ENCODE data around the gene FAM171A2.
"Not testable (repeated sequence)": the region's sequence is repeated elsewhere in the genome, so short reads cannot be mapped to it uniquely, and the experiment has no call there.

FAM171A2 gene

DNA sequence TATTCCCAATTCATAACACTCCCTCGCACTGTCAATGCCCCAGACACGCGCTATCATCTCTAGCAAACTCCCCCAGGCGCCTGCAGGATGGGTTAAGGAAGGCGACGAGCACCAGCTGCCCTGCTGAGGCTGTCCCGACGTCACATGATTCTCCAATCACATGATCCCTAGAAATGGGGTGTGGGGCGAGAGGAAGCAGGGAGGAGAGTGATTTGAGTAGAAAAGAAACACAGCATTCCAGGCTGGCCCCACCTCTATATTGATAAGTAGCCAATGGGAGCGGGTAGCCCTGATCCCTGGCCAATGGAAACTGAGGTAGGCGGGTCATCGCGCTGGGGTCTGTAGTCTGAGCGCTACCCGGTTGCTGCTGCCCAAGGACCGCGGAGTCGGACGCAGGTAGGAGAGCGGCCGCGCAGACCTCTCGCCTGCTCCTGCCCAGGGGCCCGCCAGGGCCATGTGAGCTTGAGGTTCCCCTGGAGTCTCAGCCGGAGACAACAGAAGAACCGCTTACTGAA, 18.7 kb downstream of the FAM171A2 start, which contains the start of gene GRN:
Gene GRN, plus strand, starts transcription at position 364 of the 515 bp plus-strand sequence. CDS start 3,863 bp downstream, outside the sequence.
- DNase-seq, result peak; percentile 97

DNA sequence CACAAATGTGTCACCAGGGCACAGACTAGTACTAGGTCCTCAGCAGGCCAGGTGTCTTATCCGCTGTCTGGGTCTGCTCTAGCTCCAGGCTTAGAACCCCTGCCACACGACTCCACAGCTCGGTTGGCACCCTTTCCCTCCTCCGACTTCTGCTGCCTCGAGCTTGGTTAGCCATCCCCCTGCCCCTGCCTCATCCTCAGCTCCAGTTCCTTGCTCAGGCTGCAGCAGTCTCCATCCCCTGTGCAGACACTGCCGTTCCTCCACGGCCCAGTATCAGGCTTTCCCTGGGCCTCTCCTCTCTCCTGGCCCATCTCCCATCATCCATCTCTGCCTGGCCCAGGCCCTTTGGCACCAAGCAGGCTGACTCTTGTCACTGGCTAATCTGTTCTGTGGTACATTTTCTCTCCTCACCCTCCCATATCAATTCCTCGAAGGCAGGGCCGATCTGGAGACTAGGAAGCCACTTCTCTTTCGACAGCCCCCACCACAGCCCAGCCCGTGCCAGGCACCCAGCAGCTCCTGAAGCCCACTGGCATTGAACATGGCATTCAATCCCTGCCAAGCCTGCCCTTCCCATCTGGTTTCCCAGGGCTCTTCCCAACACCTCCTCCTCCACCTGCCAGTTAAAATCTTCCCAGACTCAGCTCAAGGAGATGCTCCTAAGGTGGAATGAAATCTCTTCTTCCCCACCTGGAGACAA, 20.0 kb downstream of the FAM171A2 start:
- DNase-seq, result no peak

DNA sequence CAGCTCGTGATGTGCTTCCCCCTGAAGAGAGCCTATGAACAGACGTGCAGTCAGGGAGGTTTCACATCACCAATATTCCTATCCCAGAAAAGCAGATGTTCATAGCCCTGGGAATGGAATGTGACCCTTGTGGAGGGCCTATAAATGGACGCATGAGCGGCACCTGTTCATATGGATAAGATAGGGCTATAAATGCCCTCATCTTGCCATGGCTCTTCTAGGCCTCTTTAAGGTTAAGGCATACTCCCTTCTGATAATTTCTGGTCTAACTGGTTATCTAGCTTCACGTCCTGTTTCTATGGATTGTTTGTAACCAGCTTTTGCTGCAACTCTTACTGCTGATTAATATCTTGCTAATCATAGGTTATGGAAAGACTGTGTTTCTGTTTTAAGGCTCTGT, 23.1 kb downstream of the FAM171A2 start:
- not testable (repeated sequence) for DNase-seq

DNA sequence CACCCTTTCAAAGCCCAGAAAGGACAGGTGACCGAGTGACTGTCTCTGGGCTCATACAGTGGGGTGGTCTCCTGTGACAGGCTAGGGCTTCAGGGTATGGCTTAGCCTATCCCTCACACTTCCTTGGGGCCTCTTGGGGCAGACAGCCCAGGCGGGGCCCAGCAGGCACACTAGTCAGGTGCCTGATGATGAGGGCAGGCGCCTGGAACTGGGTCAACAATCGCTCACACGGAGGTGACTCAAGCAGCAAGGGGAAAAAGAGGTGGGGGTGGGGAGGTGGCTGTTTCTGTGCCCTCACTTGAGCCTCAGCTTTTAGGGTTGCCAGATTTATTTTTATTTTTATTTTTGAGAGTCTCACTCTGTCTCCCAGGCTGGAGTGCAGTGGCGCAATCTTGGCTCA, 25.0 kb downstream of the FAM171A2 start:
- no peak for DNase-seq

DNA sequence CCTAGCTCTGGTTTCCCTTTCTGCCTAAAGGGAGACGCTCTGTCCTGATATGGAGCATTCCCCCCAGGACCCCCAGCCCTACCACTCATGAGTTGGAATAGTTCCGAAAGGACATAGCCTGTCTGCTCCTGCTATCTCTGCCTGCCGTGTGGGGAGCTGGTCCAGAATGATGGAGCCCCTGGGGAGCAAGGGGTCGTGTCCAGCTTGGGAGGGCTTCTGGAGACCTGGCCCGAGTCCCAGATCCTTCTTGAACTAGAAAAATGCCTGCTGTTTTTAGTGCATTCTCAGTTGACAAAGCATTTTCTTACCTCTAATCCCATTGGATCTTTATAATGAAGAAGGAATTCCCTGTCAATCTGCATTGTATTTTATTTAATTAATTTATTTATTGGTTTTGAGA, 27.7 kb downstream of the FAM171A2 start:
- no peak for DNase-seq

DNA sequence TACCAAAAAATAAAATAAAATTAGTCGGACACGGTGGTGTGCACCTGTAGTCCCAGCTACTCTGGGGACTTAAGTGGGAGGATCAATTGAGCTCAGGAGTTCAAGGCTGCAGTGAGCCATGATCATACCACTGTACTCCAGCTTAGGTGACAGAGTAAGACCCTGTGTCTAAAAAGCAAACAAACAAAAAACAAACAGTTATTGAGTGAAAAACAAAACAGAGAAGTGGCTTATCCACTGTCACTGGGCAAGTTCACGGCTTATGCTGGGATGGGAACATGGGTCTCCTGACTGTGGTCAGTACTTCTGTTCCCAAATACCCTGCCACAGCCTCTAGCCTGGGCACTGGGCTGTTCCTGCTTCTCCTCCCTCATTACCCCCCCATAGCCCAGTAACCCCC, 28.1 kb downstream of the FAM171A2 start:
- DNase-seq, result no peak

DNA sequence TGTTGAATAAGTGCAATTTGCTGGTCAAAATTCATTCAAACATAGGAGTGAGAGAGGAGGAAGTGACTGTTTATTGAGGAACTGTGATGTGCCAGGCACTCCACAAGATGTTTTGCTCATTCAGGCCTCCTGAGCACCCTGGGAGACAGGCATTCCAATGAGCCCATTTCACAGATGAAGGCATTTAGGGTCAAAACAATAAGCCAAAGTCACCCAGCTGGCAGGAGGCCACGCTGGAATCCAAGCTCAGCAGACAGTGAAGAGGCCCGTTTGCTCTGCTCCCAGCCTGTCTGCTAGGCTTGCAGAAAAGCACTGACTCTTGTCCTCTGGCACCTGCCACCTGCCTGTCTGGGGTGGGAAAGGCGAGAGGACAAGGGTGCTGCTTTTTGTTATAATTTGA, 28.9 kb downstream of the FAM171A2 start:
- DNase-seq, result no peak

DNA sequence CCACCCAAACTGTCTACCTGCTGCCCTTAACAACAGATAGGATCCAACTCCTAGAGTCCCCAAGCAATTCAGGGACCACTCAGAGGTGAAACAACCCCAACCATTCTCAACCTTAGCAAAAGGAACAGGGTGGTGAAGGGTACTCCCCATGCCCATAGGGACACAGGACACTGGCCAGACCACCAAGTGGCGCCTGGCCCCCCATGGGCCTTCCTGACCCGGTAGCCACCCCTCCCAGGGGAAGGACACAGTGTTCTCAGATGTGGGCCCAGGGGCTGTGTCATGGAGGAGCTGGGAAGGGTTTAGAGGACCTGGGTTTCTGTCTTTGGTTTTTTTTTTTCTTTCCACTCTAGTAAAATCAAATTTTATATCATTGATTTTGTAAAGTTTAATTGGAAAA, 29.3 kb downstream of the FAM171A2 start:
- no peak for DNase-seq

DNA sequence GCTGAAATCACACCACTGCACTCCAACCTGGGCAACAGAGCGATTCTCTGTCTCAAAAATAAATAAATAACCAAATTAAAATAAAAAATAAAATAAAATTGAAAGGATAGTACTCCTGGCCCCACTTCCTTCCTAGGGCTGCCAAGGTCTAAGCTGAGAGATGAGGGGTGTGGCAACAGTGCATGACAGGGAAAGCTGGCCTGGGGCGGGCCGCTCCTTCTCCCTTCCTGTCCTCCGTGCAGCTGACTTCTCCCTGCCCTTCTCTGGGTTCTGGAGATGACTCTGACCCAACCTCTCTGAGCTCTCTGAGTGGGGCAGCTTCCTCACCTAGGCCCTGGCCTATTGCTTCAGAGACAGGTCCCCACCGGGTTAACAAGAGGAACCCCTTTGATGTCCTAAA, 30.3 kb downstream of the FAM171A2 start:
- DNase-seq, result no peak

DNA sequence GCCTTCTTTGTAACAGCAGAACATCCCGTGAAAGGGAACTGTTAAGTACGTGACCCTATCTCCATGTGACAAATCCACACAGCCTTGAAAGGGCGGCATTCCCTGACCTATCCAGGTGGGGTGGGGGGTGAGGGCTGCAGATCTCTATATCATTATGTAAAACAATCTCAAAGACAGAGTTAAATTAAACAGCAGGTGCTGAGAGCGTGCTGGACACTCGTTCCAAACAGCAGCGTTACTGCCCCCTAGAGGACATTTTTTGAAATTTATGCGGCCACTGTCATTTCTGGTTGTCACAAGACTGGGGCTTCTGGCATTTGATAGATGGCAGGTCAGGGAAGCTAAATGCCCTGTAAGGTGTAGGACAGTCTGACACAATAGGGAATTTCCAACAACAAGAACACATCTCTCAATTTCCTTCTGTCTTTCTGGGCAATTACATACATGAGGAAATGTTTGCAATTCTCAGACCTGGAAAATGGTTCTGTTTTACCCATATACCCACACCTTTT, 32.3 kb downstream of the FAM171A2 start:
- DNase-seq, result peak; percentile 64

DNA sequence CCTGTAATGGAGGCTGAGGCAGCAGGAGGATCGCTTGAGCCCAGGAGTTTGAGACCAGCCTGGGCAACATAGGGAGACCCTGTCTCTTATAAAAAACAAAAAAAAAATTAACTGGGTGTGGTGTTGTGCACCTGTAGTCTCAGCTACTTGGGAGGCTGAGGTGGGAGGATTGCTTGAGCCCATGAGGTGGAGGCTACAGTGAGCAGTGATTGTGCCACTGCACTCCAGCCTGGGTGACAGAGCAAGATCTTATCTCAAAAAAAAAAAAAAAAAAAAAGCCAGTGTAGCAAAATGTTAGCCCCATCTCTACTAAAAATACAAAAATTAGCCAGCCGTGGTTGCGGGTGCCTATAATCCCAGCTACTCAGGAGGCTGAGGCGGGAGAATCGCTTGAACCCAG, 33.4 kb downstream of the FAM171A2 start:
- not testable (repeated sequence) for DNase-seq

DNA sequence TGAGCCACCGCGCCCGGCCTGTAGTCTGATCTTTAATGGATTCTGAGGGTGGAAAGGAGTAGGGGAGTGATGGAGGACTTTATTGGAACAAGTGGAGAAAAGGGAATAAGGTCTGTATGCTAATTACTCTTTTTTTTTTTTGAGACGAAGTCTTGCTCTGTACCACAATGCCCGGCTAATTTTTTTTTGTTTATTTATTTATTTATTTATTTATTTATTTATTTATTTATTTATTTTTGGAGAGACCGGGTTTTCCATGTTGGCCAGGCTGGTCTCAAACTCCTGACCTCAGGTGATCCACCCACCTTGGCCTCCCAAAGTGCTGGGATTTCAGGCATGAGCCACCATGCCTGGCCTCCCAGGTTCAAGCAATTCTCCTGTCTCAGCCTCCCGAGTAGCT, 34.1 kb downstream of the FAM171A2 start:
- DNase-seq, result not testable (repeated sequence)

DNA sequence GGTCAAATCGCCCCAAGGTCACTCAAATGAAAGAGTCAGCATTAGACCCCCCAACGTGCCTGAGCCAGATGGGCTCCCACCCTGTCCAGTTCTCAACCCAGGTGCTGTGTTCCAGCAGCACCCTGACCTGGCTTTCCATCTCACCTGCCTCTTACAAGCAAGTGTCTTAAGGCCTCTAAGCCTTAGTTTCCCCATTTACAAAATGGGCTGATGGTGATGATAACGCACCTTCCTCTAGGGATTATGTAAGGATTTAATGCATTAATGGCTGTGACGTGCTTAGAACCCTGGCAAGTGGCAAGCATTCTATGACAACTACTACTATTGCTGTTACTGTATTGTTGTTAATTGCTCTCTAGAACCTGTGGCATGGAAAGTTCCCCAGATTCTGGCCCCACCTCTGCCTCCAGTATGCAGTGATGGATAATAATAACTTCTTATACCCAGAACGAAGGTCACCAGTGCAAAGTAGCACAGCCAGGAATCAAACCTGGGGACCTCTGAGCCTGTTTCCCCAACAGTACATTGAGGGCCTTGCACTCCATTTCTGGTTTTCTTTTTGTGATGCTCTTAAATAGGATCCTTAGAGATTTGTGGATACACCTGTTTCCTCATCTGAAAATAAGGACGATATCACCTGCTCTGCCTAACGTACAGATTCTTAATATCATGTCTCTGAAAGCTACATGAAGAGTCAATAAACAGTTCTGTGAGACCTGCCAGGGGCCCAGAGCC, 35.8 kb downstream of the FAM171A2 start:
- DNase-seq, result no peak

DNA sequence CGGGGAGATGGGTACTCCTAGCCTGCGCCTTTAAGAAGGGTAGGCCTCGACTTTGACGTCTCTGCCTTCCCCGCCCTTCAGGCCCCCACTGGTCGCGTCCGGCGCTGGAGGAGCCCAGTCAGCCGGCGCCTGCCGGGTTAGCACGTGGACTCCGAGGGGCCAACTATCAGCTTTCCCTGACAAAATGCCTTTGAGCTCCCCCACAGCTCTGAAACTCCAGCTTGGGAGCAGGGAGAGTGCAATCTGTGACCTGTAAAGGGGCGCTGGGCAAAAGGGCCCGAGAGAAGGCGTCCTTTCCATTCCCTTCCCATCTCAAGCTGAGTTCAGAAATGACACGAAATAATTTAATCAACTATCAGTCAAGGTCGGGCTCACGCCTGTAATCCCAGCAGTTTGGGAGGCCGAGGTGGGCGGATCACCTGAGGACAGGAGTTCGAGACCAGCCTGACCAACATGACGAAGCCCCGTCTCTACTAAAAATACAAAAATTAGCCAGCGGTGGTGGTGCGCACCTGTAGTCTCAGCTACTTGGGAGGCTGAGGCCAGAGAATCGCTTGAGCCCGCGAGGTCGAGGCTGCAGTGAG, 36.7 kb downstream of the FAM171A2 start:
- peak; percentile 94 for DNase-seq

DNA sequence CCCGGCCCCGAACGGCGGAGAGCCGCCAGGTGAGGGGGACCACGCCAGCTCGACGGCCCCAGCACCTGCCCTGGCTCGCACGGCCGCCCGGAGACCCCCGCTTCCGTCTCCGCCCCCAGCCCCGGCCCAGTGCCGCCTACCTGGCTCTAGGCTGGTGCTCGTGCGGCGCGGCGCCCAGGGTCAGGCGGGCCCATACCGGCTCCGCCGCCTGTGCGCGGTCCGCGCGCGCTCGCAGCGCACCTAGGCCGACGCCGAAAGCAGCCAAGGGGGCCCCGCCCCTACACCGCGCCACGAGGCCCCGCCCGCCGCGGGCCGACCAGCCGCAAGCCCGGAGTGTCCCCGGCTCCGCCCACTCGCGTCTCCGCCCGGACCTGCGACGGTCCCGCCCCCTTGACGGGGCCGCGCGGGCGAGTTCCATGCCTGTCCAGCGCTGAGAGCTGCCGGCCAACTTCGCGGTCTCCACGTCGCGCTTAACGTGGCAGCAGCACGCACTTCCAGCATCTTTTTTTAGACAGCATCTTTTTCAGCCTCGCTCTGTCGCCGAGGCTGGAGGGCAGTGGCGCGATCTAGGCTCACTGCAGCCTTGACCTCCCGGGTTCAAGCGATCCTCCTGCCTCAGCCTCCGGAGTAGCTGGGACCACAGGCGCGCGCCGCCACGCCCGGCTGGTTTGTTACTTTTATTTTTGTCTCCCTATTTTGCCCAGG, 38.9 kb downstream of the FAM171A2 start, which contains the start of gene SLC25A39:
Gene SLC25A39, minus strand, starts transcription at position 253 of the 705 bp plus-strand sequence. CDS start 1,261 bp downstream, outside the sequence.
- peak; percentile 87 for DNase-seq

DNA sequence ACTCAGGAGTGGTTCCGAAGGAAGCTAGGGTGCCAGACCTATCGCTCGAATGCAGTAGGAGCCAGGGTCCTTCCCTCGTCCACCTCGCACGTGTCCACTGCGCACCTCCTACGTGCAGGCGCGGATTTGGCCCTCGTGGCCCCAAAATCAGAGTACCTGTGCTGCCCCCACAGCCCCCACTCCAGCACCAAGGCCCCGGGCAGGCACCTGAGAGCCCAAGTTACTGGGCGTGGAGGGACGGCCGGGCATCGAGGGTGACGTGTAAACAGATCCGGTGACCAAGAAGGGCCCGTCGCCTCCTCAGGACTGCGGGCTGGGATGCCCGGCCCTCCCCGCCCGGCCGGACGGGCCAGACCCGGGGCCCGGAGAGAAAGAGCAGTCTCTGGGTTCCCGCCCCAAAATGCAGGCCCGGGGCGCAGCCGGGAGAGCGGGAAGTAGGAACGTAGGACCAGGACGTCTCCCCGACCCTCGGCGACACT, 39.5 kb downstream of the FAM171A2 start:
- DNase-seq, result no peak

DNA sequence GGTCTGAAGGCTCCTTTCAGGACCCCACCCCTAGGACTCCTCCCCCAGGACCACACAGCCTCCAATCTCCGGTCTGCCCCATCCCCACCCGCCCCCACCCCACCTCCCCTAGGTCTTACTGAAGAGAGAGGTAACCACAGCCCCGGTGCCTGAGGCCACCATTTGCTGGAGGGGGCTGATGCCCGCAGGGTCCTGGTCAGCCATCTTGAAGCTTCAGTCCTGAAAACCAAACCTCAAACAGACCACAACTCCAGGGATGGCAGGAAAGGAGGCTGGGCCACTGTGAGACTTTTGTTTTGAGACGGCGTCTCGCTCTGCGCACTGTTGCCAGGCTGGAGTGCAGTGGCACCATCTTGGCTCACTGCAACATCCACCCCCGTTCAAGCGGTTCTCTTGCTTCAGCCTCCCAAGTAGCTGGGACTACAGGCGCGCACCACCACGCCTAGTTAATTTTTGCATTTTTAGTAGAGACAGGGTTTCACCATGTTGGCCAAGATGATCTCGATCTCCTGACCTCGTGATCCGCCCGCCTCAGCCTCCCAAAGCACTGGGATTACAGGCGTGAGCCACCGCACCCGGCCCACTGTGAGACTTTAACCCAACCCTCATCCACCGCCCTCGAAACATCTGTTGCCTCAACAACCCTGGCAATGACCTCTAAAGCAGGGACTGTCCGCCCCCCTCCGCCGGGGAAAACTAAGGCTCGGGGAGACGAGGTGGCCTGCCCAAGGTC, 40.1 kb downstream of the FAM171A2 start:
- DNase-seq, result no peak

DNA sequence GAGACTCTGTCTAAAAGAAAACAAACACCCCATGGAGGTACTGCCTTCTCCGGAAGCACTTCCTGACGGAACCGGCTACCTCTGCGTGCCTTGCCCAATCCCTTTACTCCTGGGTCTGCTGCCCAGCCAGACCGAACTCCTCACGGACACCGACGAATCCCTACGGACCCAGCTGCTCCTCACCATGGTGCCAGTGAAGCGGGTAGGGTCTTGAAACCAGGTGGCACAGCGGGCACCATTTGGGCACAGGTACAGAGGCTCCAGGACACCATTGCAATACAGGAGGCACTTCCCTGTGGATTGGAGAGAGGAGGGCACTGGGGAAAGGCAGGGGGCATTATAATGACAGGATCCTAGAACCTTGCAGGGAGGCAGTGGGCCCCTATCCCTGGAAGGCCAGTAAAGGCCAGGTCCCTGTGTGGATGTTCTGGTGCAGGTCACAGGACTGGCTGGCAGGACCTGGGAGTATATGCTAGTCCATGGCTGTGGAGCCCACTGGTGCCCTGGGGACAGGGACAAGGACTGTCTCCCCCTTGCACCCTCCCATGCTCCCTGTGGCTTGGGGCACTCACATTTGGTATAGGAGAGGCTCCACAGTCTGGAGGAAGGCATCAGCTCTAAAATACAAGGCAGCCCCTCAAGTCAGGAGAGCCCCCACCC, 41.3 kb downstream of the FAM171A2 start:
- no peak for DNase-seq

DNA sequence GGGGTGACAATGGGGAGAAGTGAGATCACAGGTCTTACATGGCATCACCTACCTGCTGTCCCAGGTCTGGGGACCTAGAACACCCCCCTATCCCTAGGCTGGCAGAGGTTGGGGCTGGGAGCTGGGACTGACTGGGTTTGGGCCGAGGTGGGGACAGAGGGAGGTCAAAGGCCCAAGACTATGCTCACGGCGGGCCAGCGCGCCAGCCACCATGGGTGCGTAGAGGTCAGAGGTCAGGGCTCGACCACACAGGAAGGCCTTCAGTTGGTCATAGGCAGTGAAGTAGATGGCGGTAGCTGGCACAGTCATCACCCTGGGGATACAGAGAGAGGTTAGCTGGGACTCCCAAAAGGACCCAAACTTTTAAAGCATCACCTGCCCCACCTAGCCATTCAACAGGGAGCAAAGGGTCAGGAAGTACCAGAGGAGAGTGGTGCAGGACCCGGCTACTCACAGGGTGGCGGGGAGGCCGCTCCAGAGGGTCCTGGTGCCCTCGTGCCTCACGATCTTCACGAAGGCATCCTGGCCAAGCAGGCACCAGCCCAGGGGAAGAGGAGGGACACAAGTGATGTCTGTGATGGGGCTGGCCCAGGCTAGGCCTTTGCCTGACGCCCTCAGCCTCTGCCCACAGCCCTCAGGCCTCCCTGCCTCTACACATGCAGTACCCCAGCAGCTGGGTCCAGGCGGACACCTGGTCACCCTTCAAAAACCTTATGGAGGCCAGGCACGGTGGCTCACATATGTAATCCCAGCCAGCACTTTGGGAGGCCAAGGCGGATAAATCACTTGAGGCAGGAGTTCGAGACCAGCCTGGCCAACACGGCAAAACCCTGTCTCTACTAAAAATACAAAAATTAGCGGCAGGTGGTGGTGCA, 42.2 kb downstream of the FAM171A2 start:
- DNase-seq, result no peak

DNA sequence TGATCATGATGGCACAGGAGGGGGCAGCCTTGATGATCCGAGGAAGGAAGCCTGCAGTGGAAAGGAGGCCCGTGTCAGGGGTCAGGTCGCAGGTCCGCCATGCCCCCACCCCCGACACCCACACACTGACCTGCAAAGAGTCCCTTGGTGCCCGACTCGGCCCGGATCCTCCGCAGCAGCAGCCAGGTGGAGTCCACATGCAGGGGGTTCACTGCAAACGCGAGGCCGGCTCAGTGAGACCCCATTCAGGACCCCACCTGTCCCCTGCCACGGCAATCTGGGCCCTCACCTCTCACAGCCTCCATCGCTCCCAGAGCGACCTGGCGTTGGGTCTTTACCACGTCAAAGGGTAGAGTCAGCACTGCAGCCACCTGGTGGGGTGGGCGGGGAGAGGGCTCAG, 43.6 kb downstream of the FAM171A2 start:
- DNase-seq, result no peak
